Measurements from ENCODE around the gene PLCB4.

GRCh38 chr20:9128568-9128967 lies 59.7 kb downstream of the PLCB4 start:
- no peak for TF ChIP-seq CTCF (IDR thresholded peaks at IDR 0.05 in 4 of 5, conservative IDR thresholded peaks at IDR 0.05 in 1 of 5)
- TF ChIP-seq POLR2A (IDR thresholded peaks at IDR 0.05), result no peak

Measured in gastrocnemius medialis (tissue), 4 donors.